Activated T-cell treated with anti-CD3 and anti-CD28 coated beads for 24 hours (primary cell): ENCODE data around the gene TBL1X.
A peak's percentile ranks its signal among the peaks of the same experiment; 100 is the strongest.

ENCODE experiments used
- DNase-seq: peaks from one replicate; pipeline ENCODE4 v3.0.0-alpha.2; 2020; ENCODE audit warnings: low read depth

Gene TBL1X

GRCh38 chrX:9707306-9708033, 242.6 kb downstream of the TBL1X start:
- DNase-seq, result no peak

- no peak for DNase-seq
Observed at GRCh38 chrX:9708086-9708485, 243.2 kb downstream of the TBL1X start.

- DNase-seq, result peak; percentile 60
Observed at GRCh38 chrX:9708923-9709553, 244.2 kb downstream of the TBL1X start.

GRCh38 chrX:9710332-9710731, 245.5 kb downstream of the TBL1X start:
- DNase-seq, result no peak

- DNase-seq, result no peak
Observed at GRCh38 chrX:9717376-9717775, 252.5 kb downstream of the TBL1X start.

GRCh38 chrX:9724711-9725110, 259.9 kb downstream of the TBL1X start:
- no peak for DNase-seq

GRCh38 chrX:9728261-9728660, 263.4 kb downstream of the TBL1X start:
- DNase-seq, result no peak

GRCh38 chrX:9729171-9729885, 264.5 kb downstream of the TBL1X start:
- DNase-seq, result no peak

GRCh38 chrX:9730078-9730477, 265.2 kb downstream of the TBL1X start:
- no peak for DNase-seq

- no peak for DNase-seq
Observed at GRCh38 chrX:9730752-9731151, 265.9 kb downstream of the TBL1X start.

GRCh38 chrX:9737363-9737762, 272.5 kb downstream of the TBL1X start:
- DNase-seq, result no peak

- DNase-seq, result no peak
Observed at GRCh38 chrX:9738151-9738550, 273.3 kb downstream of the TBL1X start.

- no peak for DNase-seq
Observed at GRCh38 chrX:9739130-9739529, 274.3 kb downstream of the TBL1X start.

GRCh38 chrX:9745417-9746115, 280.7 kb downstream of the TBL1X start:
- DNase-seq, result no peak

GRCh38 chrX:9746148-9746888, 281.5 kb downstream of the TBL1X start:
- DNase-seq, result no peak

GRCh38 chrX:9747644-9748043, 282.8 kb downstream of the TBL1X start:
- DNase-seq, result no peak

GRCh38 chrX:9749146-9749692, 284.4 kb downstream of the TBL1X start:
- no peak for DNase-seq

- no peak for DNase-seq
Observed at GRCh38 chrX:9757366-9757765, 292.5 kb downstream of the TBL1X start.

GRCh38 chrX:9758021-9758638, 293.3 kb downstream of the TBL1X start:
- no peak for DNase-seq

GRCh38 chrX:9759337-9759736, 294.5 kb downstream of the TBL1X start:
- DNase-seq, result no peak

GRCh38 chrX:9765072-9765736, 300.3 kb downstream of the TBL1X start:
- DNase-seq, result no peak
